ENCODE results near the gene GPN2. TPM values are rescaled to one million over a fixed set of nuclear protein-coding genes. Genes with fewer than 3 reads are reported as not detected.
"Not testable (repeated sequence)": the region's sequence is repeated elsewhere in the genome, so short reads cannot be mapped to it uniquely, and the experiment has no call there.

GPN2 gene
- total RNA-seq, 1 experiment from 2014 or later: 30.6 TPM

DNA sequence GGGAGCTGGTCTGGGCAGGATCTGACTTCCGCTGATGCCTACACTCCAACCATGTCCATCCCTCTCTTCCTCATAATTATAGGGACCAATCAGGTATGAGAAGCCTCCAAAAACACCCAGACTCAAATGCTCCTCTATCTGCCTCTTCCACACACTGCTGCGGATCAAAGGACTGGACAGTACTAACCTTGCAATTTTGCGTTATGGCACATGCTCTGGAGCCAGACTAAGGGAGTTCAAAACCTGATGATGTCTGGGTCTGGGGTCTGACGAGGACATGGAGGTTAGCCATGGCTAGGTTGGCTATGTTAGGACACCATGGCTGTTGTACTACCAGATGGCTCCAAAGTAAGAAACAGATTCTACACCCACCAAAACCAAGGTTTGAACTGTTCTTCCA is 10.3 kb downstream of the GPN2 start:
- Histone ChIP-seq H3K4me2 (no peak overlapping the region), H3F3A (ENCODE audit: insufficient read depth, low read depth) (peaks cover 19% of the 10 kb centered on the region), H3K27ac (no peak overlapping the region), H3K4me3 (no peak overlapping the region), H3K9me3 (ENCODE audit: insufficient read depth, low read depth) (no peaks in the 10 kb centered on the region), H3K4me1 (replicated peaks; ENCODE audit: insufficient read depth) (peaks cover 30% of the 10 kb centered on the region), H3K36me3 (ENCODE audit: low read depth) (no peaks in the 10 kb centered on the region; the same call in 1 of the 2 replicates), H3K9me2 (ENCODE audit: insufficient read depth) (no peaks in the 10 kb centered on the region), H3K79me2 (ENCODE audit: low read depth) (no peaks in the 10 kb centered on the region), H3K27me3 (ENCODE audit: insufficient read depth, low read depth) (no peaks in the 10 kb centered on the region), H4K20me1 (ENCODE audit: insufficient read depth) (no peaks in the 10 kb centered on the region), H2AFZ (no peak overlapping the region)
- ChIA-PET POLR2A (ENCODE audit: unreplicated experiment) (no interaction called here), CTCF (interaction anchor here (0.7 kb wide), 1 partner anchor 19 kb away, joined by 4 read pairs; no protein-coding TSS in a partner anchor)
- DNase-seq: no peak
- TF ChIP-seq, protein P1, sequence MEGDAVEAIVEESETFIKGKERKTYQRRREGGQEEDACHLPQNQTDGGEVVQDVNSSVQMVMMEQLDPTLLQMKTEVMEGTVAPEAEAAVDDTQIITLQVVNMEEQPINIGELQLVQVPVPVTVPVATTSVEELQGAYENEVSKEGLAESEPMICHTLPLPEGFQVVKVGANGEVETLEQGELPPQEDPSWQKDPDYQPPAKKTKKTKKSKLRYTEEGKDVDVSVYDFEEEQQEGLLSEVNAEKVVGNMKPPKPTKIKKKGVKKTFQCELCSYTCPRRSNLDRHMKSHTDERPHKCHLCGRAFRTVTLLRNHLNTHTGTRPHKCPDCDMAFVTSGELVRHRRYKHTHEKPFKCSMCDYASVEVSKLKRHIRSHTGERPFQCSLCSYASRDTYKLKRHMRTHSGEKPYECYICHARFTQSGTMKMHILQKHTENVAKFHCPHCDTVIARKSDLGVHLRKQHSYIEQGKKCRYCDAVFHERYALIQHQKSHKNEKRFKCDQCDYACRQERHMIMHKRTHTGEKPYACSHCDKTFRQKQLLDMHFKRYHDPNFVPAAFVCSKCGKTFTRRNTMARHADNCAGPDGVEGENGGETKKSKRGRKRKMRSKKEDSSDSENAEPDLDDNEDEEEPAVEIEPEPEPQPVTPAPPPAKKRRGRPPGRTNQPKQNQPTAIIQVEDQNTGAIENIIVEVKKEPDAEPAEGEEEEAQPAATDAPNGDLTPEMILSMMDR (conservative IDR thresholded peaks at IDR 0.05): no peak
- TF ChIP-seq EZH2 (IDR thresholded peaks at IDR 0.05; ENCODE audit: low read depth): no peak
- no TSS peak for BruUV-seq (replicated peaks)
- intact Hi-C loops (cut with micrococcal nuclease; ENCODE audit: unreplicated experiment): loop anchor here (2.0 kb wide), 1 partner anchor 69 kb away; no protein-coding TSS in a partner anchor

DNA sequence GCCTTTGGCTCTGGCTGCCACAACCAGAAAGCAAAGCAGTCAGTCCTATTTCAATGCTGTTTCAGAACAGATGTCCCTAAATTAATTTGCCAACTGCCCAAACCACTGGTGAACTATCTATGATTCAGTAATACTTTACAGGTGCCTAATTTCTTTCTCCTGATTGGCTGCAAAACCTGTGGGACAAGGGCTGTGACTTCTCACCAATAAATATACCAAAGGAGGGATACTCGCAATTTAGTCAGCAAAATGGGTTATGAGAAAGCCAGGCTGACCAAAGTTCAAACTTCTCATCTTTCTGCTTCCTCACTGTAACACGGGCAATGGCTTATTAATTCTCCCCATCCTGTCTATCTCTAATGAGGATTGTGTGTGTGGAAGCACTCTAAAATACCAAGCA is 12.8 kb downstream of the GPN2 start:
- peaks cover 41% of the 10 kb centered on the region for H3K4me1 ChIP-seq (replicated peaks; ENCODE audit: insufficient read depth)
- H3K36me3 ChIP-seq (ENCODE audit: low read depth): no peaks in the 10 kb centered on the region
- intact Hi-C loops (cut with micrococcal nuclease; ENCODE audit: unreplicated experiment): no loop called here
- no peaks in the 10 kb centered on the region for H3K79me2 ChIP-seq (ENCODE audit: low read depth)
- H3K27ac ChIP-seq: peak overlapping the region; percentile 96
- no peaks in the 10 kb centered on the region for H4K20me1 ChIP-seq (ENCODE audit: insufficient read depth)
- peak in 1 of 2 experiments; percentile 71 for DNase-seq
- H3K4me3 ChIP-seq: peak overlapping the region; percentile 36; the same call in 1 of the 2 replicates
- peaks cover 25% of the 10 kb centered on the region for H3F3A ChIP-seq (ENCODE audit: insufficient read depth, low read depth)
- TF ChIP-seq EZH2 (IDR thresholded peaks at IDR 0.05; ENCODE audit: low read depth): no peak
- TF ChIP-seq, protein P1 (conservative IDR thresholded peaks at IDR 0.05): no peak
- H3K27me3 ChIP-seq (ENCODE audit: insufficient read depth, low read depth): no peaks in the 10 kb centered on the region
- no peak overlapping the region for H2AFZ ChIP-seq
- H3K9me2 ChIP-seq (ENCODE audit: insufficient read depth): no peaks in the 10 kb centered on the region
- H3K4me2 ChIP-seq: peak overlapping the region; percentile 72
- CTCF ChIA-PET: interaction anchor here (0.5 to 1.9 kb wide), 2 partner anchors 176 to 754 kb away, joined by 3 read pairs; no protein-coding TSS in a partner anchor
- no TSS peak for BruUV-seq (replicated peaks)
- POLR2A ChIA-PET (ENCODE audit: unreplicated experiment): interaction anchor here (0.6 to 0.7 kb wide), 3 partner anchors 116 to 287 kb away, joined by 3 to 5 read pairs (median 3); no protein-coding TSS in a partner anchor
- no peaks in the 10 kb centered on the region for H3K9me3 ChIP-seq (ENCODE audit: insufficient read depth, low read depth)

DNA sequence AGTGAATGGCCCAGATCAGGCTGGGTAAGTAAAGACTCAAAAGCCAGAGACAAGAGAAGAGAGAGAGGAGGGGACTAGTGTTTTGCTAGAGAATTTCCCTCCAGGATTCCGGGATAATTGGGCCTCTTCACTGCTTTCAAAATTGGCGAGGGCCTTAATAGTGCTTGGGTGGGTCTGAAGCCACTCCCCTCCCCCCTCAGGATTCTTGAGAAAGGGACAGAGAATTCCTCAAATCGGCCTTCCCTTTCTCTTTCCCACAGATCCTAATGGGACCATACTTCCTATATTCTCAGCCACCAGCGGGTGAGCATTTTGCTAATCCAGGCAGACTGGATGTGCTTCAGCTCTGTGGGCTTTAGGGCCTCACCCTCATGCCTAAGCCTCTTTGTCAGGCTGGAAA is 15.2 kb downstream of the GPN2 start:
- Histone ChIP-seq H4K20me1 (ENCODE audit: insufficient read depth) (no peaks in the 10 kb centered on the region), H3K27ac (peak overlapping the region; percentile 28), H3F3A (ENCODE audit: insufficient read depth, low read depth) (peaks cover 29% of the 10 kb centered on the region), H3K27me3 (ENCODE audit: insufficient read depth, low read depth) (no peaks in the 10 kb centered on the region), H2AFZ (no peak overlapping the region), H3K9me2 (ENCODE audit: insufficient read depth) (no peaks in the 10 kb centered on the region), H3K9me3 (ENCODE audit: insufficient read depth, low read depth) (no peaks in the 10 kb centered on the region), H3K79me2 (ENCODE audit: low read depth) (no peaks in the 10 kb centered on the region), H3K4me1 (replicated peaks; ENCODE audit: insufficient read depth) (peaks cover 43% of the 10 kb centered on the region), H3K4me2 (no peak overlapping the region), H3K4me3 (no peak overlapping the region), H3K36me3 (ENCODE audit: low read depth) (no peaks in the 10 kb centered on the region)
- ChIA-PET POLR2A (ENCODE audit: unreplicated experiment) (no interaction called here), CTCF (no interaction called here)
- DNase-seq: no peak
- intact Hi-C loops (cut with micrococcal nuclease; ENCODE audit: unreplicated experiment): no loop called here
- no peak for TF ChIP-seq EZH2 (IDR thresholded peaks at IDR 0.05; ENCODE audit: low read depth)
- TF ChIP-seq, protein P1 (conservative IDR thresholded peaks at IDR 0.05): no peak
- no TSS peak for BruUV-seq (replicated peaks)

DNA sequence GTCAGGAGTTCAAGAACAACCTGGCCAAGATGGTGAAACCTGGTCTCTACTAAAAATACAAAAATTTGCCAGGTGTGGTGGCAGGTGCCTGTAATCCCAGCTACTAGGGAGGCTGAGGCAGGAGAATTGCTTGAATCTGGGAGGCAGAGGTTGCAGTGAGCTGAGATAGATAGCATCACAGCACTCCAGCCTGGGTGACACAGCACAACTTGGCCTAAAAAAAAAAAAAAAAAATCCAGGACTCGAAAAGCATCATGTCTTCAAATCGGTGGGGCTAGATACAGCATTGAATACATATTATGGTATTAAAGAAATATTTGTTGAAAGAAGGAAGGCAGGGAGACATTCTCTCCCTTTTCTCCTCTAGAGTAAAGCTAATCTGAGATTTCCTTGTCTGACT is 17.0 kb downstream of the GPN2 start:
- H3K36me3 ChIP-seq (ENCODE audit: low read depth); H3K4me3 ChIP-seq; H3K27me3 ChIP-seq (ENCODE audit: insufficient read depth, low read depth); H3K9me3 ChIP-seq (ENCODE audit: insufficient read depth, low read depth); CTCF ChIA-PET; H2AFZ ChIP-seq; H3K79me2 ChIP-seq (ENCODE audit: low read depth); DNase-seq; intact Hi-C loops (cut with micrococcal nuclease; ENCODE audit: unreplicated experiment); BruUV-seq (replicated peaks); H4K20me1 ChIP-seq (ENCODE audit: insufficient read depth); H3K9me2 ChIP-seq (ENCODE audit: insufficient read depth): not testable (repeated sequence)
- Histone ChIP-seq H3K4me2 (peak overlapping the region; percentile 23; the same call in 1 of the 2 replicates), H3K4me1 (replicated peaks; ENCODE audit: insufficient read depth) (peaks cover 50% of the 10 kb centered on the region), H3F3A (ENCODE audit: insufficient read depth, low read depth) (peaks cover 32% of the 10 kb centered on the region), H3K27ac (peak overlapping the region; percentile 60)
- POLR2A ChIA-PET (ENCODE audit: unreplicated experiment): interaction anchor here (1.0 kb wide), 1 partner anchor 11 kb away, joined by 5 read pairs; no protein-coding TSS in a partner anchor

Data from PC-9 (cell line).